ENCODE measurements around the gene FHIT. TPM values are rescaled to one million over a fixed set of nuclear protein-coding genes. Genes with fewer than 3 reads are reported as not detected.
"Not testable (repeated sequence)": the region's sequence is repeated elsewhere in the genome, so short reads cannot be mapped to it uniquely, and the experiment has no call there.

The FHIT gene
- total RNA-seq, 2 donors from 2014 or later, result 10.4 to 15.8 TPM

DNA sequence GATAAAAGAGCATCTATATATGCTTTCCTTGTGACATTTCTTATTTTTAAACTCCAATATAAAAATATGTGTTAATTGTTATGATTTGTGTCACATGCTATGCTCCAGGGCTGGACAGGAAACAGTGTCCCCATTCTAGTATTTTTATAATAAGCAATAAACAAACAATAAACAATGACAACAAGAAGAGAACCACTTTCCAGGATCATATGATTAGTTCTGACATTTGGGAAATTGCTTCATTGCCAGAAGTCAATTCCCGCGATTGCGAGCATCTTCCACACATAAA lies 260.9 kb downstream of the FHIT start:
- Histone ChIP-seq H3K9me3 (no peaks in the 10 kb centered on the region), H3K4me3 (no peak overlapping the region), H3K36me3 (replicated peaks in 1 of 2; ENCODE audit: insufficient read depth in 1 of 2, low read depth in 2 of 2) (no peaks in the 10 kb centered on the region), H3K27me3 (no peaks in the 10 kb centered on the region), H3K27ac (peak overlapping the region in 2 of 4 donors; percentile 11 to 51), H3K4me1 (no peaks in the 10 kb centered on the region)
- DNase-seq (no peak), ATAC-seq (no peak)
- intact Hi-C loops (cut with DNase I), result no loop called here
- TF ChIP-seq, protein P1, sequence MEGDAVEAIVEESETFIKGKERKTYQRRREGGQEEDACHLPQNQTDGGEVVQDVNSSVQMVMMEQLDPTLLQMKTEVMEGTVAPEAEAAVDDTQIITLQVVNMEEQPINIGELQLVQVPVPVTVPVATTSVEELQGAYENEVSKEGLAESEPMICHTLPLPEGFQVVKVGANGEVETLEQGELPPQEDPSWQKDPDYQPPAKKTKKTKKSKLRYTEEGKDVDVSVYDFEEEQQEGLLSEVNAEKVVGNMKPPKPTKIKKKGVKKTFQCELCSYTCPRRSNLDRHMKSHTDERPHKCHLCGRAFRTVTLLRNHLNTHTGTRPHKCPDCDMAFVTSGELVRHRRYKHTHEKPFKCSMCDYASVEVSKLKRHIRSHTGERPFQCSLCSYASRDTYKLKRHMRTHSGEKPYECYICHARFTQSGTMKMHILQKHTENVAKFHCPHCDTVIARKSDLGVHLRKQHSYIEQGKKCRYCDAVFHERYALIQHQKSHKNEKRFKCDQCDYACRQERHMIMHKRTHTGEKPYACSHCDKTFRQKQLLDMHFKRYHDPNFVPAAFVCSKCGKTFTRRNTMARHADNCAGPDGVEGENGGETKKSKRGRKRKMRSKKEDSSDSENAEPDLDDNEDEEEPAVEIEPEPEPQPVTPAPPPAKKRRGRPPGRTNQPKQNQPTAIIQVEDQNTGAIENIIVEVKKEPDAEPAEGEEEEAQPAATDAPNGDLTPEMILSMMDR (IDR thresholded peaks at IDR 0.05), result no peak
- TF ChIP-seq POLR2A (IDR thresholded peaks at IDR 0.05), result no peak
- WGBS, 2 donors, result 58 to 68% methylated on average over 3 of the region's 3 CpGs

DNA sequence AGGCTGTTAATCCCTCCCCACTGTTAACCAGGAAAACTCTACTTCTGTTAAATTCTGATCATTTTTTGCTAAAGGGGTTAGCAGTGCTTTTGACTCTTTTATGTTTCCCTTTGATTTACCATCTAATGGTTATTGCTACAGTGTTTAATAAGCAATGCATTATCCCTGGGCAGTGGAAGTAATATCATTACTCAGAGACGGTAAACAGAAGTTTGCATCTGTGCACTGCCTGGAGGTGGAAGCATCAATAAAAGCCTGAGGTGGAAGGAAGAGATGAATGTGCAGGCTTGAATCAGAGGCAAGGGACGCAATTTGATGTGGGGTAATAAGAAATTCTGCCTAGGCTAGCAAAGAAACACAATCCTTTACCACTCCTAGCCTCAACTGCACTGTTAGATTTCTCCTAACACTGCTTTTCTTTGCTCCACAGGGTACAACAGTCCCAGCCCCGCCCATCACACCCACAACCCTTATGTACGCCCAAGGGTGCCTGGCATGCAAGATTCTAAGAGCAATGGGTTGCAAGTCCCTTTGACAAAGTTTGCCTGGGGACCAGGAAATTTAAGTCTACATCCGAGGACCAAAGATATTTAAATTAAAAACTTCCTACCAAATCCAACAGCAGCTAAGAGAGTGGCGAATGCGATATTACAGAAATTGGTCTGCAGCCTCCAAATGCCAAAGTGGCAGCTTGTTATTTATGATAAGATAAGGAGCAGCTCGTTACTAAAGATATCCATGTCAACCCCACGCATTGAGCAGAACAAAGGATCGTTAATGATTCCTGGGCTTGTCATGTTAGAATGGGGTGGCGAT lies 261.4 kb downstream of the FHIT start:
- peak; percentile 53 for ATAC-seq
- no peaks in the 10 kb centered on the region for H3K9me3 ChIP-seq
- no peak overlapping the region for H3K4me3 ChIP-seq
- intact Hi-C loops (cut with DNase I), result no loop called here
- H3K36me3 ChIP-seq (replicated peaks in 1 of 2; ENCODE audit: insufficient read depth in 1 of 2, low read depth in 2 of 2), result no peaks in the 10 kb centered on the region
- TF ChIP-seq, protein P1 (IDR thresholded peaks at IDR 0.05), result no peak
- no peak for TF ChIP-seq POLR2A (IDR thresholded peaks at IDR 0.05)
- H3K27ac ChIP-seq, result peak overlapping the region in 2 of 4 donors; percentile 38 to 51
- no peaks in the 10 kb centered on the region for H3K4me1 ChIP-seq
- H3K27me3 ChIP-seq, result no peaks in the 10 kb centered on the region
- WGBS, 2 donors, result 49 to 58% methylated on average over 11 of the region's 11 CpGs
- DNase-seq, result no peak

DNA sequence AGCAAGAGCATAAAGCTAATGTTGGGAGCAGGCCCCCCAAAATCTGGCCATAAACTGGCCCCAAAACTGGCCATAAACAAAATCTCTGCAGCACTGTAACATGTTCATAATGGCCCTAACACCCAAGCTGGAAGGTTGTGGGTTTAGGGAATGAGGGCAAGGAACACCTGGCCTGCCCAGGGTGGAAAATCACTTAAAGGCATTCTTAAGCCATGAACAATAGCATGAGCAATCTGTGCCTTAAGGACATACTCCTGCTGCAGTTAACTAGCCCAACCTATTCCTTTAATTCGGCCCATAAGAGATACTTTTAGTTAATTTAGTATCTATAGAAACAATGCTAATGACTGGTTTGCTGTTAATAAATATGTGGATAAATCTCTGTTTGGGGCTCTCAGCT lies 264.1 kb downstream of the FHIT start:
- DNase-seq; ATAC-seq; H3K36me3 ChIP-seq (replicated peaks in 1 of 2; ENCODE audit: insufficient read depth in 1 of 2, low read depth in 2 of 2); H3K4me1 ChIP-seq; H3K4me3 ChIP-seq; H3K9me3 ChIP-seq; H3K27me3 ChIP-seq; H3K27ac ChIP-seq; intact Hi-C loops (cut with DNase I): not testable (repeated sequence)
- WGBS, 2 donors, result 86 to 90% methylated on average over 1 of the region's 1 CpG

DNA sequence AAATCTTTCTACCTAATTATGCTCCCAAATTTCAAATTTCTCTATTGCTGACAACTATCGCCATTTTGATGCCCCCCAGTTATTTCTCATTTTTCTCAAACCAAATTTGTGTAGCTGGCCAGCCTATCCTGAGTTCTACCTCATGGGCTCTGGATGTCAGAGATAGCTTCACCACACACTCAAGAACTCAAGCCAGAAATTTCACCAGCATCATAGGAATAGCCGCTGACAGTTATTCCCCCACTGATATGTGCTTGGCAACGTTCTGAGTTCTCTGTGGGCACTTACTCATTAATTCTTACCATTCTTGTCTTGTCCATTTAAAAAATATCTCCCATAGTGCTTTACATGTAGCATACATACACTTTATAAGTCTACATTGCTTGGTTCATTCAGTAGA lies 264.7 kb downstream of the FHIT start:
- Histone ChIP-seq H3K4me3 (no peak overlapping the region), H3K4me1 (no peaks in the 10 kb centered on the region), H3K27ac (no peak overlapping the region), H3K27me3 (no peaks in the 10 kb centered on the region), H3K9me3 (no peaks in the 10 kb centered on the region), H3K36me3 (replicated peaks in 1 of 2; ENCODE audit: insufficient read depth in 1 of 2, low read depth in 2 of 2) (no peaks in the 10 kb centered on the region)
- ATAC-seq, result no peak
- DNase-seq, result no peak
- WGBS, 2 donors, result 91 to 95% methylated on average over 3 of the region's 3 CpGs
- TF ChIP-seq, protein P1 (IDR thresholded peaks at IDR 0.05), result no peak
- no peak for TF ChIP-seq POLR2A (IDR thresholded peaks at IDR 0.05)
- intact Hi-C loops (cut with DNase I), result no loop called here

DNA sequence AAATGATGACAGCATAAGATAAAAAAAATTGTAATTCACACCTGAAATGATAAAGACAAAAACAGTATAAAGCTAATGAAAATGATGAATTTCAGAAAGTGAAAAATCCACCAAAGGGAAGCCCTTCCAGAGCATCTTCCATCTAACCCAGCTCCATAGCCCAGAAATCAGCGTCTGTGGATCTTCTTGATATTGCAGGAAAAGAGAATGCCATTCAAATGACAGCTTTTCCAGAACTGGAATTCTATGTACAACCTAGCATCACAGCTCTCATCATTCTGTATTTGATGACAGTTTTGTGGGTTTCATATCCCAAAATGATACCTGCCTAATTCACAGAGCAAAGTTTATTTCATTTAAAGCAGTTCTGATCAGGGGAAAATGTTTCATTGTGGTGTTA lies 267.3 kb downstream of the FHIT start:
- WGBS, 2 donors, result 100% methylated on average over 1 of the region's 1 CpG

More for the DNA sequence above, 267.3 kb downstream of the FHIT start:
- Histone ChIP-seq H3K36me3 (replicated peaks in 1 of 2; ENCODE audit: insufficient read depth in 1 of 2, low read depth in 2 of 2) (no peaks in the 10 kb centered on the region), H3K27me3 (no peaks in the 10 kb centered on the region), H3K27ac (no peak overlapping the region), H3K4me3 (no peak overlapping the region), H3K4me1 (no peaks in the 10 kb centered on the region), H3K9me3 (no peaks in the 10 kb centered on the region)
- ATAC-seq (no peak), DNase-seq (no peak)
- no peak for TF ChIP-seq POLR2A (IDR thresholded peaks at IDR 0.05)
- TF ChIP-seq, protein P1 (IDR thresholded peaks at IDR 0.05), result no peak
- intact Hi-C loops (cut with DNase I), result no loop called here
